GM11168 (cell line): ENCODE results near the gene ARIH1.

Experiments used
- in situ Hi-C: fragments of 300-500 bp; cut with MboI; formaldehyde crosslinking; loops from one replicate; pipeline ENCODE4 v1.12.0; 2022; ENCODE audit warnings: low sequenced_read_pairs; ENCODE audit not compliant: unreplicated experiment

Gene ARIH1

GRCh38 chr15:72639759-72640483 lies 165.8 kb downstream of the ARIH1 start:
- in situ Hi-C loops, result loop anchor here (5.0 to 25.0 kb wide), 2 partner anchors 1462 to 1697 kb away; no protein-coding TSS in a partner anchor

DNA sequence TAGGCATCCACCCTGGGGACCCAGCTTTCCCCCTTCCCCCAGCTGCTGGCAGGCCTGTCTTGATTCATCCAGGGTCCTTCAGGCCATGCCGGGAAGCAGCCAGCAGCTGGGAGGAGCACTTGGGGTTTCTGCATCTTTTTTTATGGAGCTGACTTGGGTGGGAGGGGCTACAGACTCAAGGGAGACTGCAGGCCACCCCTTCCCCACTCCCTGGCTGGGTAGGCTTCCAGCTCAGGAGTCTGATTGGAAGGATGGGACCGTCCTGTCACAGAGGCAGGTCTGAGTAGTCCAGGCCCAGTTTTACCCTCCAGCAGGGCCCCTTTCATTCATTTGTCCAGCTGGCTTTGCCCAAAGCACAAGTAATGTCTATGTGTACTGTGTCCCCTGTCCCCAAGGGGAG lies 168.1 kb downstream of the ARIH1 start:
- in situ Hi-C loops, result loop anchor here (25.0 kb wide), 1 partner anchor 1695 kb away; no protein-coding TSS in a partner anchor

GRCh38 chr15:72648631-72649253 lies 174.6 kb downstream of the ARIH1 start:
- in situ Hi-C loops, result loop anchor here (25.0 kb wide), 1 partner anchor 1689 kb away; no protein-coding TSS in a partner anchor
